OCI-LY1 (cell line): ENCODE measurements around the gene SYT3.

Source experiments
- CTCF ChIP-seq: fragments of 200-600 bp; sonication (generic), shearing (Covaris generic); IDR thresholded peaks from 2 replicates; pipeline ENCODE4 v1.5.1; 2017; ENCODE audit warnings: mild to moderate bottlenecking, antibody characterized with exemption, low read length, moderate library complexity, mixed read lengths
- EZH2 ChIP-seq: fragments of 200-600 bp; sonication (generic), shearing (Covaris generic); IDR thresholded peaks from 2 replicates; pipeline ENCODE4 v1.8.0; 2017; ENCODE audit warnings: borderline replicate concordance, mixed run types, mild to moderate bottlenecking, antibody characterized with exemption, low read length, moderate library complexity, mixed read lengths

GRCh38 chr19:50626795-50627194 is 12.9 kb downstream of the SYT3 start:
- TF ChIP-seq EZH2: no peak
- no peak for TF ChIP-seq CTCF
